T-helper 9 cell (primary cell): Measurements from ENCODE around the gene UNC5C.

Source experiments
- DNase-seq: peaks from one replicate; pipeline ENCODE4 v3.0.0-alpha.2; 2020

Gene UNC5C

DNA sequence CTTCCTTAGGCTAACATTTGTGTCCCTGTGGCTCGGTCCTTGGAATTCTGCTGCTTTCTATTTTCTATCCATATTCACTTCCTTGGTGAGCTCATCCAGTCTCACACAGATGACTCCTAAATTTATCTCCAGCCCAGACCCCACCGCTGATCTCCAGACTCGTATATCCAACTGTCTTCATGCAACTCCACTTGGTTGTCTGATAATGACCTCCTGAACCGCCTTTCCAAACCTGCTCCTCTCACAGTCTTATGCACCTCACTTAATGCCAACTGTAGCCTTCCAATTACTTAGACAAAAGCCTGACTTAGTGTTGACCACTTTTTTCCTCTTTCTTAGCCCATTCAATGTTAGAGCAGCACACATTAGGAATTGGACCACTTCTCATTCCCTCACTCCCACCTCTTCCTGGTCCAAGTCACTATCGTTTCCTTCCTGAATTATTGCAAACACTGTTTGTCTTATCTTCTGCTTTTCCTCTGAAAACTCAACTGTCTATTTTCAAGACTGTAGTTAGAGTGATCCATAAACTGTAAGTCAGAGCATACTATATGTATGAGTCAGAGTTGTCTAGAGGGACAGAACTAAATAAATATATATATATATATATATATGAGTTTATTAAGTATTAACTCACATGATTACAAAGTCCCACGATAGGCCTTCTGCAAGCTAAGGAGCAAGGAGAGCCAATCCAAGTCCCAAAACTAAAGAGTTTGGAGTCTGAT, 292.5 kb downstream of the UNC5C start:
- DNase-seq = no peak

DNA sequence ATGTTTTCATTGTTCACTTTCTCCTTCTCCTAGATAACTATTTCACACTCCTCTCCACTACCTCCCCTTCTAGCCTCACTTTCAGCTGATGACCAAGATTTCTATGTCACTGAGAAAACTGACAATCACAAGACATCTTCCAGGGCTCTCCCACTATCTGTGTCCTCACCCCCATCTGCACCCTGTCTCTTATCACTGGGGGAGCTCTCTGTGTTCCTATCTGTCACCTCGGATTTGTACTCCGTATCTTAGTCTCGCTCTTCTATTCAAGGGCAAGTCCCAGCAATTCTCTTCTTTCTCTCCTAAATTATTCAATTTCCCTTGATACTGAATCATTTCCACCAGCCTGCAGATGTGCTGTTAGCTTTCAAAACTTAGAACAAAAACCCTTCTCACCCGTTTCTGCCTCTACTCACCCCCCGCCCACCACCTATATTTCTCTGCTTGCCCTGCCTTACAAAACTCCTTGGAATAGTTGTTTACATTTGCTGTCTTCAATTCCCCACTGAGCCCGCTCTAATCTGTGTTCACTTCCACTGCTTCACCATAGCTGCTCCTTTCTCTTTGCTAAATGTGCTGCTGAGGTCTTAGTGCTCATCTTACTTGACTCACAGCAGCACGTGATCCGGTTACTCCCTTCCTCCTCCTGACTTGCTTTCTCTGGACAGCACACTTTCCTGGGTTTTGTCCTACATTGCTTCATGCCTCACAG, 293.2 kb downstream of the UNC5C start:
- no peak for DNase-seq

DNA sequence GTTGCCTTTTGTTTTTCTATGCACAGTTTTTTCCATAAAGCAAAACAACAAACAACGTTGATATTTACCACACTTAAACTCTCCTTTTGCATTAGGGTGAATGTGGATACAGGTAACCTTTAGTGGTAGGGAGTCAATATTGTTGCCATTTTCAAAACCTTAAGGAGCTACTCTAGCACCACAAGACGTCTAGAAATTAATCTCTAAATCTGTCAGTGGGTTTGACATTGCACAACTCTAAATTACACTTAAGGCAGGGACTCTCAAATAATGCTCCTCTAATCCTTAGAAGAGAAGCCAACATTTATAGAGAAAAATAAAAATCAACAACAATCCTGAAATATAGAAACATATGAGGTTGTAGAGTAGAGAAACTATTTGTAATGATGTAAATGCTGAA, 297.2 kb downstream of the UNC5C start:
- no peak for DNase-seq

DNA sequence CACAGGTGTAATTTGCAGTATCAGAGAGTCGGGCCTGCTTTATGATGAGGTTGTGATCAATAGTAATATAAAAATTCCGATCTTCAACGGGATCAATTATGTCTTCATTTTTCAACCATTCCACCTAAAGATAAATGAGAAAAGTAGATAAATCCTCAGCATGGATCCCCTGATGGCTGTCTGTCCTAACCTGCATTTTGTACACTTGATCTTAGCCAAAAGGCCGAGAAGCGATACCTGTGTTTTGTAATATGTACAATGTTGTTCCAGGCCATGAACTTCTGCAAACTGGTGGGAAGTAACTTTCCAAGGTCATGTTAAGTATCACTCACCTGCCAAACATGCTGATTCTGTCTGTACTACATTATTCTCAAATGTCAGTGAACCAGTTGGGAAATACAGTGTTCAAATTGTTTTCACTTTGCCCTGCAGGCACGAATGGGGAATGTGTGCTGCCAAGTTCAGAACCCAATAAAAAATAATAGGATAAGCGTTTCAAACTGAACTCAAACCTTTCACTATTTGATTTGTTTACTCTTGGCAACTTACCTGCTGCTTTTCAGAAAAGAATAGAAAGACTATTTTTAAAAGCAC, 298.1 kb downstream of the UNC5C start:
- no peak for DNase-seq

DNA sequence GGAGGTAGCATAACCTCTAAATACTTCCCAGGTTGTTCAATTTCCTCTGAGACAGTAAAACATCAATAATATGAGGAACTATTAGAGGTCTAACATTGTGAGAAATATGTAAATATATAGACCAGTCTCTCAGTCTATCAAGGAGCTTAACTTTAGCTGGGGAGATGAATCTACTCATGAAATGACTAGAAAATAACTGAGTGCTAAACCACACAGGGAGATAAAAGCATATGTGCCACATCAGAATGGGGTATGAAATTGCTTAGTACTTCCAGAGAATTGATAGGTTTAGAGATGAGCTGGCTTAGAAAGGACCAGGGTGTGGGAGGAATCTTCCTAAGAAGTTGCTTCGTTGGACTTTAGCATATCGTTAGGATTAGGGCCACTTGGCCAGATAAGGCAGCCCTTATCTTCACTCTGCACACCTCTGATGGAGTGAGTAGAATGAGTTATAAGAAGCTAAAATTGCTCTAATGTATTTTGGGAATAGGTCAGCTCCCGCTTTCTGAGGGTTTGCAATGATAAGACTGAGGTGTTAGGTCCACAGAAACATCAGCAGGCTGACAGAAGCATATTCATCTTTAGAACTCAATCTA, 299.2 kb downstream of the UNC5C start:
- DNase-seq = no peak

DNA sequence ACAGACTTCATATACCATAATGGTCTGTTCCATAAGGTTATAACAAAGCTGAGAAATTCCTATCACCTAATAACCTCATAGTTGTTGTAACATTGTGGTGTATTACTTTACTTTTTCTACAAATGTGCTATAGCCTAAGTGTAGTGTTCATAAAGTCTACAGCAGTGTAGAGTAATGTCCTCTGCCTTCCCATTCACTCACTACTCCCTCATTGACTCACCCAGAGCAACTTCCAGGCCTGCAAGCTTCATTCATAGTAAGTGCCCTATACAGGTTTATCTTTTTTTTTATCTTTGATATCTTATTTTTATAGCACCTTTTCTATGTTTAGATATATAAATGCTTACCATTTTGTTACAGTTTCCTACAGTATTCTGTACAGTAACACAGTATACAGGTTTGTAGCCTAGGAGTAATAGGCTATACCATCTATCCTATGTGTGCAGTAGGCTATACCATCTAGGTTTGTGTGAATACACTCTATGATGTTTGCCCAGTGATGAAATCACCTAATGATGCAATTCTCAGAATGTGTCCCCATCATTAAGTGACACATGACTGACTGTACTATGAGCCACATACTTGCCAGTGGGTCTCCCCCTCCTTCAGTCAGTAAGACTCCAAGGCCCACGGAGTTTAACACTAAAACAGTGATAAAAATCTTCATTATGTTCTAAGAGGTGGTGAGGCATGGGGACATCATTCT, 299.9 kb downstream of the UNC5C start:
- DNase-seq = no peak

DNA sequence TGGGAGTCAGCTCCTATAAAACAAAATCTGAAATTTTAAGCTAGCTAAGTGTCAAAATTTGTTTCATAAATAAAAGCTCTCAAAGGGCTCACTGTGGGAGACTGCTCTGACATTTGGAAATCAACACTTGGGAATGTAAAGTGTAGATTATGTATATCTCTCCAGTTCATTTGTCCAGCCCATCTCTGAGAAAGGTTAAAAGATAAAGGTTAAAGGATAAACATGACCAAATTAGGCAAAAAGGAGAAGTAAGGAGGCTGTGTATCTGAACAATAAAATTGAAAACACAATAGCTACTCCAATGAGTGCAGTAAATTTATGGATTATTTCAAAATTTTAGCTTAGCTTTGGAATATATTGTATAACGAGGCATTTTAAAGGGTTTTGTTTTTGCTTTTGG, 304.9 kb downstream of the UNC5C start:
- no peak for DNase-seq

DNA sequence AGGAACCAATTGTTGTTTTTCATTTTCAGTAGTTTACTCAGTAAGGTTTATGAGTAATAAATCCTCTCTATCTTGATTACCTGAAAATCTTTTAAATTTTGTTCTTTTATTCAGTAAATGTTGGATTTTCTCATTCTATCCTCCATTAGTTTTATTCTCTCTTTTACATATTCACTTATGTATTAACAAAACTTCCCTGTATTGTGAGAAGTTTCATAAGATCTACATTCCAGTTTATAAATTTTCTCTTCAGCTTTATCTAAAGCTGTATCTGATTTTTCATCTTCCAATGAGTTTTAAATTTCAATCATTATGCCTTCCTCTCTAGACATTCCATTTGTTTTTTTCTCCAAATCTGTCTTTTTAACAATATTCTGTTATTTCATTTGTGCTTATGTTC, 310.2 kb downstream of the UNC5C start:
- DNase-seq = no peak

DNA sequence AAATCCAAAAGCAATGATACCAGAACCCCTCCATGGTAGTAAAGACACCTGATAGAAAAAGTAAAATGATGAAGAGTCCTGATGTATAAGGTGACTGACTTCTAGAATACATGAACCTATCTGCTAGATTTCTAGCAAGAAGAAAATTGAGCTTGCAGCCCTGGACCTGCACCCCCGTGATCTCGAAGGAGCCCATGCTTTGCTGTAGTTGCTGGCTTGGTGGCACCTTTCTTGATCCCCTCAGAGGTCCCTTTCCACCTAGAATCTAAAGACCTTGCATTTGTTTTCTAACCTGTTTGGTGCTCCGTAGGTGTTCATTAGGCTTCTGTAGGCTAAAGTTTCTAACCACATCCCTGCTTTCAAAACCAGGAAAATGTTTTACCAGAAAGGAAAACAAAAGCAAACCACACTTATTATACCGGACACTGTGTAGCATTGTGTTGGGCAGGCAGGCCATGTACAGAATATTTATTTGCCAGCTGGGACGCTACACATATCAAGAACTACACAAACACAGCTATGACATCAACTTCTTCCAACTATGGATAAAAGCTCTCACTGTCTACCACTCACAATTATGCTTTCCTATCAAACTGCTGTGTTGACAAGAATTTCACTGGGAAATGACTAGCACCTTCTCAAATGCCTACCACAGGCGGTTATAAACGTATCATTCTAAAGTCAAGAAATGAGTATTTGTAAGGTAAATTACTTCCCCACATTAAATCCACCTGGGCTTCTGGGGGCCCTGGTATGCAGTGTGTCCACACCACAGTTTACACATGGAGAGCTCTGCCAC, 316.2 kb downstream of the UNC5C start:
- DNase-seq = no peak

DNA sequence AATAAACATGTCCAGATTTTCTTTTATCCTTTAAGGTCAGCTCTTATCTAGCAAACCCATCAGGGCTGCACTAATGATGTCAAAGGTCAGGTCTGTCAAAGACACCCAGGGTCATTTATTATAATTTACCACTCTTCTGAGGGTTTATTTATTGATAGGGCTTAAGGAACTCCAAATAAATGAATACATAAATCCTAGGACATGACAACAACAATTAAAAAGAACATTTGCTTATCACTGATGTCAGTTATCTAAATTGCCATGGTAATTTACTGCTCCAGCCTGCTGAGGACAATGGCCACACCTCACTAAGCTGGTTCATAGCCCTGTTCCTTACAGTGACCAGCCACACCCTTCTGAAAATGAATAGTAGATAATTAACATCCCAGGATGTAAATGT, 317.1 kb downstream of the UNC5C start:
- no peak for DNase-seq

DNA sequence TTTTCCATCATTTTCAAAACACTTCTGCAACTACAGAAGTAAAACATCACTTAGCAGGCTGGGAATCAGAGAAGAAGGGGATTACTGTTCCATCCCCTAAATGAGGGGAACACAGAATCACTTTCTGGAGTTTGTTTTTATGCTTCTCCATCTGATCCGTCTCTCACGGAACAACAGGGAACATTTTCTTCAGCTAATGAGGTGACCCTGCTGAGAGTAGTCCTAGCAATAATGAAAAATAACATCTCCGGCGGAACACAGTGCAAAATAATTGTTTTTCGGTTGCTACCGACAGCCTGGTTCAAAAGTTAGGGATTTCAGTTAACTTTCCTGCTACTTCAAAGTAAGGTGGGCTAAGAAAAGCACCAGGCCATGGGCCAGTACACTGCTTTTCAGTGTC, 322.9 kb downstream of the UNC5C start:
- DNase-seq = no peak

DNA sequence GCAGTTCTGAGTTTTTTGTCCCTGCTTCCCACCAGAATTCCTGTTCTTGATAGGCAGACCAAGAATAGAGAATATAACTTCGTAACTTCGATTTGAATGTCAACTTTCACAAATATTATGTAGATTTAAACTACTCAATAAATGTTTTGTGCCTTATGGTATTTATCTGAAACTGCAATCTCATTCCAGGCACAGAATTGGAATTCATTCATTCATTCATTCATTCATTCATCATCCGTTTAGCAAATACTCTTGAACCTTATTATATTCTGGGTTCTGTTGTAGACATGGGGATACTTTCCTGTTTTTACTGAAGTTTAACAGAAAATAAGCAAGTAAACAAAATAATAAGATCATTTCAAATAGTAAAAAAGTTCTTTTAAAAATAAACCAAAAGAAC, 324.4 kb downstream of the UNC5C start:
- no peak for DNase-seq

DNA sequence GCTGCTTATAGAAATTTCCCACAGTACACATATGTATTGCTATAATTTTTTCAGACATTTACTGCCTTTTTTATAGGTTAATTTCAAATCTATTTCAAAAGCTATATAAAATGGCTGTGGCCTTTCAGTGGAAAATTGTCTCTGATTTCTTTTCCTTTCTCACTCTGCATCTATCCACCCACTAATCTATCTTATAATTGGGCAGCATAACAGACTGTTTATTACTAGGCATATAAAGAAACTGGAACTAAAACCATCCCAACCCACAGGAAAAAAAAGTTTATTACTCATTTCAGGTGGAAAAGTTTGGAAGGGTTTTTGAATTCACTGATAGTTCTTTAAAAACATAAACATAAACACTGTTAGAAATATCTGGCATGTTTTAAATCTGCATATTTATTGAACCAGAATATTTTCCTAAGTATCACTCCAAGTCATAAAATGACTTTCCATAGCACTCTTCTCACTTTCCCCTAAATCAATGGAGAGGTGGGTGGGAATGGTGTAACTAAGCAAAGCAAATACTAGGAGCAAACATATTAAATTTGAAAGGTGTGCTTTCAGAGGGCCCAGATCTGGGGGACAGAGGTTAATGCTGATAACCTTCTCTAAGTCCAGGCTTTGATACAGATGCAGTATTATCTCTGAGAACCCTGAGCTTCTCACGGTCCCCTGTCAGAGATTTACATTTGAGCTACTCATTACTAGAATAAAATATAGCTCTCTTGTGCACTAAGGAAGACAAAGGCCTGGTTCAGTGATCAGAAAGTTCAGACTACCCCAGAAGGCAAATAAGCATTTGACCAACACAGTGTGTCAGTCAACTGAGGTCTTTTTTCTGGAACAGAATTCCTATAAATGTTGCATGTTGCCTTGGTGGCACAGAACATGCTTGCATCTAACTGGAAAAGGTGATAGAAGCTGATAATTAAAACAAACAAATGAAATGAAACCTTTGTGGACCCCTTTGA, 328.3 kb downstream of the UNC5C start:
- no peak for DNase-seq

DNA sequence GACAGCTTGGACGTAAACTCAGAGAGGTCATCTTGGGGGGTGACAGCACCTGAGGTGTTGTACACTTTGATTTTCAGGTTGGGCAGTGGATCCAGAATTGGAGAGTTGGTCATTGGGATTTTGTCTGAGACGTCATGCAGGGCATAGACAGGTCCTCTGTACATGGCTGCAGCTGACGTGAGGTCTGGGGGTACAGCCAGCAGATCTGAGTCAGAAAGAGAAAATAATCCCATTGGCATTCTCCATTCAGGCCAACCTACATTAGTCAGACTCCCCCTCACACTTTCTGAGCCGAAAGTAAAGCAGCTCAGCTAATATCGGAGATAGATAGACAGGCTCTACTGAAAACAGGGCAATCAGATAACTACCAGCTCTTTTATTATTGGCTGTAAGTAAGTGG, 329.7 kb downstream of the UNC5C start:
- DNase-seq = no peak

DNA sequence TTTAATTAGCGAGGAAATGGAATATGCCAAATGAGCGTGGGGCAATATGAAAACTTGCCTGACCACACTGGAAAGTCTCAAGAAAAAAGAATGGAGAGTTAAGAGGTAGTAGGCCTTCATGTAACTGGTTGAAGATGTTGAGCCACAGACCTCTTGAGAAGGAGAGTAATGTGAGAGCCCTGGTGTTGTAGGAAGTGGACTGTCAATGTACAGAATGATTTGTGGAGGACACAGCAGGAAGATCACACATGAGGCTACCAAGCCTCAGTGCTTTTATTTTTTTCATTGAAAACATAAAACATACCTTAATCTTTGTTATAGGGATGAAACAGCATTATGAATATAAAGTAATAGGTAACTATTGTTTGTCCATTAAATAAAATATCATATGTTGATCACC, 331.6 kb downstream of the UNC5C start:
- DNase-seq = no peak

DNA sequence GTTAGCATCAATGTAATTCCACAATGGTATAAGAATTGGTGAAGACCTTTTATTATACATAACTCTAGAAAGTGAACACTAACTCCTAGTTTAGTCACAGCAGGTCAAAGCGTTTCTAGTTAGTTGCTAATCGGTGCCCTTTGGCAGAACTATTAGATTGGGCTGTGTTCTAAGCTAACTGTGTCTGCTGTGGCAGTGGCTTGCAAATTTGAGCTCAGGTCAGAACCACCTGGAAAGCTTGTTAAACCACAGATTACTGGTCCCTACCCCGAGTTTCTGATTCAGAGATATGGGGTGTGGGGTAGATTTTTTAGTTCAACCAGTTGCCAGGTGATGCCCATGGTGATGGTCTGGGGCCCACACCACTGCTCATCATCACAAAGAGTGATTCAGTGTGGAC, 332.1 kb downstream of the UNC5C start:
- no peak for DNase-seq

DNA sequence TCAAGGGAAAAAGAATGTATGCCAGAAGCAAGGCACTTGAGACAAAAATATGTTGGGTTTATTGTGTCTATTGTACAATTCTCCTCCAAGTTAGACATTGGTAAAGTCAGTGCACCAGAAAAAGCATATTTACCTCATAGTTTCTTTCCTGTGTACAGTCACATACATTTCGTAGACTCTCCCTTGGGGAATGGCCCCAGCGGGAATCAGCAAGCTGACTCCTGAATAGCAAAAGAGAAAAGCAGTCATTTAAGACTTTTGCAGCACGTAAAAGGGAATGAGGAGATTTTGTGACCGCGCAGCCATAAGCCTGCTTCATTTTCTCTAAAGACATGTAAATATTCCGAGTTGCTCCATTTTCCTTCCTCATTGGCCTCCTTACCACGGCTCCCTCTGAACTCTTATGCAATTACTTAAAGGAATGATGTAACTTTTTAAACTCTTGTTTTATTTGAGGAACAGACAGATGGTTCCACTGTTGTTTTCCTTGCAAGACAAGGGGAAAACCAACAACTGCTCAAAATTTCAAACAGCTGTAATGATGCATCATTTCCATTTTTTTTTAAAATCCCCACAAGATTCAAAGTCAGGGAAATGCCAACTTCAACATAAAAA, 332.7 kb downstream of the UNC5C start:
- no peak for DNase-seq

DNA sequence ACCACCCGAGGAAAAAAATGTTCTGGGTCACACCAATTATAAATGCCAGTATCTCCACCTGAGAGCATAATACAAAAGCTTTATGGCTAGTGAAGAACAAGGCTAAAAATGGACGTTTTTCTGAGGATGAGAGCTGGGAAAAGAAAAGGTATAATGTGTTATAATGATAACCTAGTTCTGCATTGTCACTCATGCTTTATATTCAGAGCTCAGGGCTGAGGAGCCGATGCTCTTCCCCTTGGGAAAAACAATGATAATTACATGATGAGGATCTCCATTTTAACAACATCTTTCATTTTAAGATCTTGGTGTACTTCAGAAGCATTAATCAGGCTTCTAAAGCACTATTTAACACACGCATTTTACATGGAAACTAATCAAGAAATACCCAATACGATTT, 333.7 kb downstream of the UNC5C start:
- no peak for DNase-seq

DNA sequence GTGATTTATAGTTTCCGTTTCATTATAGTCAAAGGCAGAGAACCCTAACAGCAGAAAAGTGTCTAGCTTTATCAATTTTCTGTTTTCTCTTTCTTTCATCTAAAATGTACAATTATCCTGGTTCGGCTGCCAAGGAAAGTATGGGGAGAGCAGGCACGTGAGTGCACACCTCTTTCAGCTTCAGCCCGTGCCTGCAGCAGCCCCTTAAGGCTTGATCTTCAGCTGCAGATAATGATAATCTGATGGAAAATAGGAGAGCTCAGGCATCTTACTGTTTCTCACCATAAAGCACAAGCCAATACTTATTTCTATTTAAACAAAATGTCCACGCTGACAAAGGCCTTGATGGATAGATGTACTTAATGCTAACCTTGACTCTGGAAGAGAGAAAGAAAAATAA, 334.4 kb downstream of the UNC5C start:
- no peak for DNase-seq

DNA sequence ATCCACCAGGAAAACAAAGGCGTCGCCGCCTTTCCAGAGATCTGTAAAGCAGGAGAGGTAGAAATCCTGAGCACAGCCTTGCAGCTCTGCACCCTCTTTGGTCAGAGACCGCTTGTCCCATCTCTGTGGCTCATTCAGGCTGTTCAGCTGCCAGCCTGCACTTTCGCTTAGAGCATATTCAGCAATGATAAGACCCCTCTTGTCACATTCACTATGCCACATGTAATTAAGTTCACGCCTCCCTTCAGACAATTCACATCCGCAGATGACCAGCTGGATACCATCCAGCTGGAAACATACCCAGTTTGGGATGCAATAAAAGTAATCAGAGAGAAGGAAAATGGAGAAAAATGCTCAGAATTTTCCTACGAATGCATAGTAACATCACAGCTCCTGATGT, 335.4 kb downstream of the UNC5C start:
- DNase-seq = no peak

DNA sequence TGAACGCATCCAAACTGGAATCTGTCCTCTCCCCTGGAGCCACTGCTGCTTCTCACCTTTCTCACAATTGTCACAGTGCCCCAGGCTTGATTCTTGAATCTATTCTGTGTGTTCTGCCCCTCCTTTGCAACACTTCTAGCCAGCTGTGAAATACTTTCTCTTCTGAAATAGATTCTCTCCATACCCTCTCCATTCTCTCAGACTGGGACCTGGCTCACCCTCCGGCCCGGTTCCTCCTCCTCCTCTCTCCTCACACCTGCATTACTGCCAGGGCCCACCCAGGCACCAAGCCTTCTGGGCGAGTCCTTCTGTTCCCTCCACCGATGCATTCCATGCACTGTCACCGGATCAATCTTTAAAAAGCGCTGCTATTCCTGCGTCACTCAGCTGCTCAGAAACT, 336.1 kb downstream of the UNC5C start:
- DNase-seq = no peak
